ENCODE results near the gene ADH1A. TPM values are rescaled to one million over a fixed set of nuclear protein-coding genes. Genes with fewer than 3 reads are reported as not detected.

ADH1A gene
- total RNA-seq, 1 experiment from 2014 or later: not detected

DNA sequence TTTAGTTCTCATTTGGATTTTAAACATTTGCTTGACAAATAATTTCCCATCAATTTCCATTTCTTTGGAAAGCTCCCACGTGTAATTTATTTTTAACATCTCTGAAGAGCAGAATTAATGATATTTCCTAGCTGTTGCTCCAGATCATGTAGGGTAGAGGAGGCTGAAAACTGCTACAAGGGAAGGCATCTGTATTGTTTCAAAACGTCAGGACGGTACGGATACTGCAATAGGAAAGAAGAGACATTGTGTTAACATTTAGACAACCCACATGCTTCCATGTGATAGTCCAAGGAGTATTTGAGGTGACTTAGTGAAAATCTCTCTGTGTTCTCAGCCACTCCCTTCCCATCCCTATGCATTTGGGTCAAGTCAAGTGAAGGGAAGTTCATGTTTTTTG lies 45.8 kb upstream of the ADH1A start:
- CTCF ChIA-PET: no interaction called here
- intact Hi-C loops (cut with micrococcal nuclease): no loop called here
- no peak for TF ChIP-seq EZH2 (IDR thresholded peaks at IDR 0.05)
- TF ChIP-seq SIN3A (IDR thresholded peaks at IDR 0.05; ENCODE audit: low read depth): no peak
- no peak for TF ChIP-seq YY1 (IDR thresholded peaks at IDR 0.05; ENCODE audit: extremely low read depth, insufficient replicate concordance, low read depth, low read length)
- TF ChIP-seq, protein P1, sequence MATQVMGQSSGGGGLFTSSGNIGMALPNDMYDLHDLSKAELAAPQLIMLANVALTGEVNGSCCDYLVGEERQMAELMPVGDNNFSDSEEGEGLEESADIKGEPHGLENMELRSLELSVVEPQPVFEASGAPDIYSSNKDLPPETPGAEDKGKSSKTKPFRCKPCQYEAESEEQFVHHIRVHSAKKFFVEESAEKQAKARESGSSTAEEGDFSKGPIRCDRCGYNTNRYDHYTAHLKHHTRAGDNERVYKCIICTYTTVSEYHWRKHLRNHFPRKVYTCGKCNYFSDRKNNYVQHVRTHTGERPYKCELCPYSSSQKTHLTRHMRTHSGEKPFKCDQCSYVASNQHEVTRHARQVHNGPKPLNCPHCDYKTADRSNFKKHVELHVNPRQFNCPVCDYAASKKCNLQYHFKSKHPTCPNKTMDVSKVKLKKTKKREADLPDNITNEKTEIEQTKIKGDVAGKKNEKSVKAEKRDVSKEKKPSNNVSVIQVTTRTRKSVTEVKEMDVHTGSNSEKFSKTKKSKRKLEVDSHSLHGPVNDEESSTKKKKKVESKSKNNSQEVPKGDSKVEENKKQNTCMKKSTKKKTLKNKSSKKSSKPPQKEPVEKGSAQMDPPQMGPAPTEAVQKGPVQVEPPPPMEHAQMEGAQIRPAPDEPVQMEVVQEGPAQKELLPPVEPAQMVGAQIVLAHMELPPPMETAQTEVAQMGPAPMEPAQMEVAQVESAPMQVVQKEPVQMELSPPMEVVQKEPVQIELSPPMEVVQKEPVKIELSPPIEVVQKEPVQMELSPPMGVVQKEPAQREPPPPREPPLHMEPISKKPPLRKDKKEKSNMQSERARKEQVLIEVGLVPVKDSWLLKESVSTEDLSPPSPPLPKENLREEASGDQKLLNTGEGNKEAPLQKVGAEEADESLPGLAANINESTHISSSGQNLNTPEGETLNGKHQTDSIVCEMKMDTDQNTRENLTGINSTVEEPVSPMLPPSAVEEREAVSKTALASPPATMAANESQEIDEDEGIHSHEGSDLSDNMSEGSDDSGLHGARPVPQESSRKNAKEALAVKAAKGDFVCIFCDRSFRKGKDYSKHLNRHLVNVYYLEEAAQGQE (IDR thresholded peaks at IDR 0.05; ENCODE audit: low read depth): no peak
- TF ChIP-seq RAD21 (IDR thresholded peaks at IDR 0.05; ENCODE audit: low read depth): no peak
- no peak for TF ChIP-seq ZNF274 (IDR thresholded peaks at IDR 0.05; ENCODE audit: low read depth, low read length)
- no peak for TF ChIP-seq SRF (IDR thresholded peaks at IDR 0.05; ENCODE audit: low read depth)
- TF ChIP-seq JUND (IDR thresholded peaks at IDR 0.05): no peak
- no peak for TF ChIP-seq CBX3 (IDR thresholded peaks at IDR 0.05; ENCODE audit: low read depth)
- TF ChIP-seq ELF1 (IDR thresholded peaks at IDR 0.05; ENCODE audit: borderline replicate concordance, low read depth): no peak
- TF ChIP-seq FOSL1 (IDR thresholded peaks at IDR 0.05; ENCODE audit: low read depth): no peak
- TF ChIP-seq SP1 (IDR thresholded peaks at IDR 0.05; ENCODE audit: low read depth): no peak
- no peak for TF ChIP-seq CEBPB (IDR thresholded peaks at IDR 0.05; ENCODE audit: low read depth)
- TF ChIP-seq ZFX (IDR thresholded peaks at IDR 0.05): no peak
- TF ChIP-seq EGR1 (IDR thresholded peaks at IDR 0.05; ENCODE audit: low read depth): no peak
- TF ChIP-seq, protein P2, sequence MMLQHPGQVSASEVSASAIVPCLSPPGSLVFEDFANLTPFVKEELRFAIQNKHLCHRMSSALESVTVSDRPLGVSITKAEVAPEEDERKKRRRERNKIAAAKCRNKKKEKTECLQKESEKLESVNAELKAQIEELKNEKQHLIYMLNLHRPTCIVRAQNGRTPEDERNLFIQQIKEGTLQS (IDR thresholded peaks at IDR 0.05): no peak
- TF ChIP-seq, protein P3, sequence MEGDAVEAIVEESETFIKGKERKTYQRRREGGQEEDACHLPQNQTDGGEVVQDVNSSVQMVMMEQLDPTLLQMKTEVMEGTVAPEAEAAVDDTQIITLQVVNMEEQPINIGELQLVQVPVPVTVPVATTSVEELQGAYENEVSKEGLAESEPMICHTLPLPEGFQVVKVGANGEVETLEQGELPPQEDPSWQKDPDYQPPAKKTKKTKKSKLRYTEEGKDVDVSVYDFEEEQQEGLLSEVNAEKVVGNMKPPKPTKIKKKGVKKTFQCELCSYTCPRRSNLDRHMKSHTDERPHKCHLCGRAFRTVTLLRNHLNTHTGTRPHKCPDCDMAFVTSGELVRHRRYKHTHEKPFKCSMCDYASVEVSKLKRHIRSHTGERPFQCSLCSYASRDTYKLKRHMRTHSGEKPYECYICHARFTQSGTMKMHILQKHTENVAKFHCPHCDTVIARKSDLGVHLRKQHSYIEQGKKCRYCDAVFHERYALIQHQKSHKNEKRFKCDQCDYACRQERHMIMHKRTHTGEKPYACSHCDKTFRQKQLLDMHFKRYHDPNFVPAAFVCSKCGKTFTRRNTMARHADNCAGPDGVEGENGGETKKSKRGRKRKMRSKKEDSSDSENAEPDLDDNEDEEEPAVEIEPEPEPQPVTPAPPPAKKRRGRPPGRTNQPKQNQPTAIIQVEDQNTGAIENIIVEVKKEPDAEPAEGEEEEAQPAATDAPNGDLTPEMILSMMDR (IDR thresholded peaks at IDR 0.05 in 2 of 3, conservative IDR thresholded peaks at IDR 0.05 in 1 of 3; ENCODE audit: borderline replicate concordance in 1 of 3, insufficient read depth in 1 of 3, low read depth in 2 of 3, low read length in 2 of 3): no peak
- TF ChIP-seq TCF7L2 (IDR thresholded peaks at IDR 0.05; ENCODE audit: borderline replicate concordance, extremely low read depth, insufficient read depth, insufficient read length): no peak
- H3K27ac ChIP-seq (ENCODE audit: low read depth, low read length): no peak overlapping the region
- H3K4me3 ChIP-seq (replicated peaks in 1 of 2; ENCODE audit: low read depth in 1 of 2, low read length in 2 of 2): no peak overlapping the region
- no peaks in the 10 kb centered on the region; the same call in 1 of the 2 replicates for H4K20me1 ChIP-seq (ENCODE audit: insufficient read depth)
- RAD21 ChIA-PET (ENCODE audit: low non-redundant PET in 1 of 2, low total read pairs in 2 of 2, uncharacterized antibody in 2 of 2, unreplicated experiment in 2 of 2): no interaction called here
- BruUV-seq (replicated peaks): no TSS peak
- H3K9ac ChIP-seq (ENCODE audit: low read length): no peak overlapping the region
- DNase-seq (ENCODE audit: low read depth, low spot score) (no peak), ATAC-seq (no peak)
- H3K79me2 ChIP-seq (ENCODE audit: insufficient read depth, low read length): no peaks in the 10 kb centered on the region
- POLR2A ChIA-PET: no interaction called here
- no peak overlapping the region for H2AFZ ChIP-seq (ENCODE audit: low read depth, low read length, poor library complexity, severe bottlenecking)
- H3K4me2 ChIP-seq (ENCODE audit: low read length): no peak overlapping the region
- no peaks in the 10 kb centered on the region for H3K9me3 ChIP-seq (ENCODE audit: control insufficient read depth in 1 of 2, insufficient read depth in 1 of 2, low read depth in 1 of 2, low read length in 2 of 2)
- no peaks in the 10 kb centered on the region for H3K27me3 ChIP-seq (ENCODE audit: insufficient read depth, low read length)
- no peaks in the 10 kb centered on the region for H3K9me2 ChIP-seq (ENCODE audit: insufficient read depth)
- H3K4me1 ChIP-seq (ENCODE audit: control insufficient read depth in 1 of 2, insufficient read depth in 2 of 2, low read length in 2 of 2): no peaks in the 10 kb centered on the region
- H3K36me3 ChIP-seq (ENCODE audit: control insufficient read depth in 1 of 2, insufficient read depth in 2 of 2, low read length in 2 of 2): no peaks in the 10 kb centered on the region

Measured in HCT116 (cell line).